ENCODE results near the gene HOPX.

DNA sequence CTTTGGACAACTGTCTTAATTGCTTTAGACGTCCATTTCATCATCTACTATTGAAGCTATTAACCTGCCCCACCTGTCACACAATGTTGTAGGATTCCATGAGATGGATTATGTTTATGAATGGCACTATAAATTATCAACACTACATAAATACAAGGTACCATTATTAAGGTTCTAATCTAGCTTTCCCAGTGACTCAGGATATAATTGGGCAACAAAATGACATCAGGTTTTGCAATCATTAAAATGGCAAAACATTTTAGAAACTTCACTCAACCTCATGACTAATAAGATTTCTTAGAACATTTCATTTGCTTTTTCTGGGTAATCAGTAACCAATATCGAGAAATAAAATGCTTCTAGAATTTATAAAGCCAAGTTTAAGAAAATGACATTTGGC lies 9.2 kb downstream of the HOPX start:
- TF ChIP-seq, protein P1, sequence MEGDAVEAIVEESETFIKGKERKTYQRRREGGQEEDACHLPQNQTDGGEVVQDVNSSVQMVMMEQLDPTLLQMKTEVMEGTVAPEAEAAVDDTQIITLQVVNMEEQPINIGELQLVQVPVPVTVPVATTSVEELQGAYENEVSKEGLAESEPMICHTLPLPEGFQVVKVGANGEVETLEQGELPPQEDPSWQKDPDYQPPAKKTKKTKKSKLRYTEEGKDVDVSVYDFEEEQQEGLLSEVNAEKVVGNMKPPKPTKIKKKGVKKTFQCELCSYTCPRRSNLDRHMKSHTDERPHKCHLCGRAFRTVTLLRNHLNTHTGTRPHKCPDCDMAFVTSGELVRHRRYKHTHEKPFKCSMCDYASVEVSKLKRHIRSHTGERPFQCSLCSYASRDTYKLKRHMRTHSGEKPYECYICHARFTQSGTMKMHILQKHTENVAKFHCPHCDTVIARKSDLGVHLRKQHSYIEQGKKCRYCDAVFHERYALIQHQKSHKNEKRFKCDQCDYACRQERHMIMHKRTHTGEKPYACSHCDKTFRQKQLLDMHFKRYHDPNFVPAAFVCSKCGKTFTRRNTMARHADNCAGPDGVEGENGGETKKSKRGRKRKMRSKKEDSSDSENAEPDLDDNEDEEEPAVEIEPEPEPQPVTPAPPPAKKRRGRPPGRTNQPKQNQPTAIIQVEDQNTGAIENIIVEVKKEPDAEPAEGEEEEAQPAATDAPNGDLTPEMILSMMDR (tag by site-specific recombination; IDR thresholded peaks at IDR 0.05): no peak
- TF ChIP-seq ZNF664 (tag by site-specific recombination; IDR thresholded peaks at IDR 0.05): no peak
